NCI-H2196 treated with DMSO at 0.1 percent for 48 hours (cell line): ENCODE data around the gene CYBRD1.
"Not testable (repeated sequence)": the region's sequence is repeated elsewhere in the genome, so short reads cannot be mapped to it uniquely, and the experiment has no call there.

Experiments used
- DNase-seq: peaks from one replicate; lab custom pipeline; 2025; ENCODE audit not compliant: unreplicated experiment; lab: John Stamatoyannopoulos, UW

CYBRD1 gene

GRCh38 chr2:171514908-171515582 lies 7.2 kb upstream of the CYBRD1 start:
- DNase-seq: no peak

- no peak for DNase-seq
These were observed 6.5 kb upstream of the CYBRD1 start for GRCh38 chr2:171515672-171516298.

GRCh38 chr2:171516793-171517192 lies 5.5 kb upstream of the CYBRD1 start:
- no peak for DNase-seq

GRCh38 chr2:171520471-171520870 lies 1.8 kb upstream of the CYBRD1 start:
- DNase-seq: no peak

- no peak for DNase-seq
These were observed 768 bp upstream of the CYBRD1 start for GRCh38 chr2:171521361-171522051.

GRCh38 chr2:171522788-171523087 lies 464 bp downstream of the CYBRD1 start:
- DNase-seq: no peak

GRCh38 chr2:171523088-171524017 lies 1.1 kb downstream of the CYBRD1 start:
- no peak for DNase-seq

GRCh38 chr2:171524018-171524401 lies 1.7 kb downstream of the CYBRD1 start:
- no peak for DNase-seq

- DNase-seq: no peak
These were observed 7.6 kb downstream of the CYBRD1 start for GRCh38 chr2:171529914-171530313.

- DNase-seq: no peak
These were observed 8.1 kb downstream of the CYBRD1 start for GRCh38 chr2:171530378-171530777.

- not testable (repeated sequence) for DNase-seq
These were observed 8.6 kb downstream of the CYBRD1 start for GRCh38 chr2:171530859-171531258.

GRCh38 chr2:171531291-171531690 lies 9.0 kb downstream of the CYBRD1 start:
- no peak for DNase-seq

GRCh38 chr2:171531836-171532450 lies 9.7 kb downstream of the CYBRD1 start:
- no peak for DNase-seq

- no peak for DNase-seq
These were observed 11.1 kb downstream of the CYBRD1 start for GRCh38 chr2:171533331-171533730.

GRCh38 chr2:171535528-171535927 lies 13.3 kb downstream of the CYBRD1 start:
- DNase-seq: not testable (repeated sequence)

GRCh38 chr2:171540437-171540836 lies 18.2 kb downstream of the CYBRD1 start:
- DNase-seq: no peak

GRCh38 chr2:171541202-171541887 lies 19.1 kb downstream of the CYBRD1 start:
- DNase-seq: no peak

GRCh38 chr2:171545086-171545485 lies 22.8 kb downstream of the CYBRD1 start:
- DNase-seq: no peak

GRCh38 chr2:171547256-171547655 lies 25.0 kb downstream of the CYBRD1 start:
- no peak for DNase-seq

- no peak for DNase-seq
These were observed 25.4 kb downstream of the CYBRD1 start for GRCh38 chr2:171547720-171548119.
